ENCODE results near the gene OLFM2.

DNA sequence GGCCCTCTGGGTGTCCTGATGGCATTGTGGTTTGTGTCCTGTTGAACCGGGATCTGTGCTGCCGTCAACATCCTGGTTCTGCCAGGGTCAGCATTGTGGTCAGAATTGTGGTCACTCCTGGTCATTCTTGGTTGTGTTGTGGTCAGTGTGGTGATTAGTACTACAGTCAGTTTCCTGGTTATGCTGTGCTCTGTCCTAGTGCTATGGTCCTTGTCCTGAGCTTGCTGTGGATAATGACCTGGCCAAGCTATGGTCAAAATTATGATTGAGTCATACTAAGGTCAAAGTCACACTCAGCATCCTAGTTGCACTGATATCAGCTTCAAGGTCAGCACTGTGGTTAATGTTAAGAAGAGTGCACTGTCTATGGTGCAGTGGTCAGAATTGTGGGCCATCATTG is 4.5 kb upstream of the OLFM2 start:
- no peak for TF ChIP-seq FOXM1 (IDR thresholded peaks at IDR 0.05; ENCODE audit: borderline replicate concordance, low read depth)
- no peak for TF ChIP-seq TEAD4 (IDR thresholded peaks at IDR 0.05)
- no peak for TF ChIP-seq RAD21 (IDR thresholded peaks at IDR 0.05; ENCODE audit: low read depth)
- TF ChIP-seq, protein P1, sequence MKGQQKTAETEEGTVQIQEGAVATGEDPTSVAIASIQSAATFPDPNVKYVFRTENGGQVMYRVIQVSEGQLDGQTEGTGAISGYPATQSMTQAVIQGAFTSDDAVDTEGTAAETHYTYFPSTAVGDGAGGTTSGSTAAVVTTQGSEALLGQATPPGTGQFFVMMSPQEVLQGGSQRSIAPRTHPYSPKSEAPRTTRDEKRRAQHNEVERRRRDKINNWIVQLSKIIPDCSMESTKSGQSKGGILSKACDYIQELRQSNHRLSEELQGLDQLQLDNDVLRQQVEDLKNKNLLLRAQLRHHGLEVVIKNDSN (IDR thresholded peaks at IDR 0.05) = no peak

Measured in Ishikawa (cell line).